HG02798 (cell line): ENCODE data around the gene PDLIM1.

Experiments
- ATAC-seq: cut with Tn5 transposase; IDR thresholded peaks from one replicate; pipeline ENCODE4 v1.9.1; 2021; ENCODE audit warnings: mild to moderate bottlenecking; ENCODE audit not compliant: unreplicated experiment, poor library complexity

PDLIM1 gene

GRCh38 chr10:95289921-95290421, 832 bp downstream of the PDLIM1 start:
- ATAC-seq: no peak

DNA sequence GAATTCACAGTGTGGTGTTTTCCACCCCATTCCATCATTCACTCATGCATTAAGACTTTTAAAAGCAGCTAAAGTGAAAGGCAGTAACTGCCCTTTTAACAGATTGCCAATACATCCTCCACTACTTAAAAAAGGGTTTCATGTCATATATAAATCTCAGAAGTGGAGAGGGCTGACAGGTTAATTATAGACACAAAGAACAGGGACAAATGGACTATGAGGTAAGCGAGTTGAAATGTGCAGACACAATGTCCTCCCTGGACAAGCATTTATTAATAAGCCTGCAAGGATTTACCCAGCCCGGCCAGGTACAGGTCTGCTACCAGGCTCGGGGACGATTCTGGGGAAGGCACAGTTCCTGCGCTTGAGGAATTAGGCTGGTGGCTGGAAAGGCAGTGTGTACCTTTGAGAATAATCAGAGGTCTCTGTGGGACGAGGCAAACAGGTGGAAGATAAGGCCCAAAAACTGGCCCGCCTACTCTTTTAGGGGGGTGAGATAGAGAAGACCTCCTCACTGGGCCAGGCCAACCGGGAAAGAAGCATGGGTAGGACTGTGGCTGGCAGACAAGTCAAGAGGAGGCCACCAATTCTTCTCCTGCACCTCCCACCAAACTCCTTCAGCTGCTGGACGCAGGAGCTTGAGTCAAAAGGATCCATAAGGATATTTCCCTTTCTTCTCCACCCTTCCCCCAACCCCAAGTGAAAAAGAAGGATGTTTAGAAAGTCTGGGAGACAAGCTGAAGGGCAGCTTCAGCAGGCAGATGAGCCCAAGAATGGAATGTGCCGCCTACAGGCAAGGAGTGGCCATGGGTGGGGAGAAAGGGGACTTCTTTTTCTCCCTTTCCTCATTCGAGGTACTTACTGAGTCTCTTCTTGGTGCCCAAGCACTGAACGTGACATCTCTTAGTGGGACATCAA, 1.5 kb downstream of the PDLIM1 start:
- no peak for ATAC-seq

GRCh38 chr10:95288303-95288702, 2.5 kb downstream of the PDLIM1 start:
- no peak for ATAC-seq

GRCh38 chr10:95287281-95287680, 3.5 kb downstream of the PDLIM1 start:
- ATAC-seq: no peak

- ATAC-seq: no peak
Measured at GRCh38 chr10:95286707-95287106, 4.1 kb downstream of the PDLIM1 start.

- no peak for ATAC-seq
Measured at GRCh38 chr10:95285556-95285955, 5.2 kb downstream of the PDLIM1 start.

DNA sequence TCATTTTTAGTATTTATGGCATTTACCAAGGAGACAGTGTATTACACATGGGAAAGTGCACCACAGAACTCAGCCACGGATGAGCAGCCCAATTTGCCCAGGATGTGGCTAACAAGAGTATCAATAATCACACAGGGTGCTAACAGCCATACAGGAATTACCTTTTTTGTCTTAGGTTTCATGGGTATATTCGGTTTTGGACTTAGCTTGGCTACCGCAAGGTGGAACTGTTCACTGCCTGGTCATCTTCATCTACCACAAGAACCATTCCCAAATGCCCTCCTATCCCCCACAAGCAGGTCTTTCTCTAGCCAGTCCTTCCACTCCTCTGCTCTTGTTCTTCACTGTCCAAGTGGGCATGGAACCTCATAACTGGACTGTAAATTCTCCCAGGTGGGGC, 6.0 kb downstream of the PDLIM1 start:
- no peak for ATAC-seq

- no peak for ATAC-seq
Measured at GRCh38 chr10:95282107-95282506, 8.7 kb downstream of the PDLIM1 start.

GRCh38 chr10:95281206-95281605, 9.6 kb downstream of the PDLIM1 start:
- no peak for ATAC-seq

GRCh38 chr10:95280637-95281036, 10.2 kb downstream of the PDLIM1 start:
- no peak for ATAC-seq

DNA sequence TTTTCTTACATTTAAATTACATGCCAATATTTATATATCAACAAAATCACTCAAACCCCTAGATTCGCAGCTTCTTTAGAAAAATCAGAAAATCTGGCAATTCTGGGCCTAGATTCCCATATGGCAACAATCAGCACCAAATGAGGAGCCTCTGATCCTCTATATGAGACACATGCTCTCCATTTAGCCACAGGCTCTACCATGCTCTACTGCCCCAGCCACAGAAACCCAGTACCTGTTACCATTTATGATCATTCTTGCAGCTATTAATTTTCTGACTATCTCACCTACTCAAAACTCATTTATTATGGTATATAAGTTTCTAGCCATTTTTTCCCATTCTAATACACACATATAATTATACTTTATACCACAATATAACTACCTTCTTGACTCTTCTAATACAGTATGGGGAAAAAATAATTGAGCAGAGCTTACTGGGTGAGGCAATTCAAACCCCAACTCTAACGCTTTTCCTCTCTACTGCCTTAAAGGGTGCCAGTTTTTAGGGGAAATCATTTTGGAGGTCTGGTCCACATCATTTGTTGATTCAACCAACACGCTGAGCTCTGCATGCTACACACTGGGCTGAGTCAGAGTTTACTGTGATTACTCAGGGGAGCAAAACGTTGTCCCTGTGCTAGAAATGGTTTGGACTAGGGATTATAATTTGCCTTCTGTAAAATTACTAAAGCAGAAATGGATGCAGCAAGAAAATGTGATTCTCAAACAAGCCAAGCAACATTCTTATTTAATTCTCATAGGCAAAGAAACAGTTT, 11.6 kb downstream of the PDLIM1 start:
- ATAC-seq: no peak

GRCh38 chr10:95278061-95278988, 12.5 kb downstream of the PDLIM1 start:
- no peak for ATAC-seq

DNA sequence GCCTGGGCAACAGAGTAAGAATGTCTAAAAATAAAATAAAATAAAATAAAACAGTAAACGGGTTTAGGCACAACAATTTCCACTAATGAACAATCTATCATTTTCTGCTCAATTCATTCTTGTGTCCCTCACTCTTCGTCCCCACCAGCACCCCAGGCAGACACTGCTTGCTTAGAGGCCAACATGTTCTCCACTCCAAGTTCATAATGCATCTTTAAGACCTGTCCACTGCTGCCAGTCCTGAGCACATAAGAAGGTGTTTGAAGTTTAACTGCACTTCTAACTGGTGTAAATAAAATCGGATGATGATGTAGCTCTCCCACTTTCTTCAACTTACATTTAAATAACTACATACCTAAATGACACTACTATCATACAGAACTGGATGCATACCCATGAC, 13.2 kb downstream of the PDLIM1 start:
- ATAC-seq: no peak

- no peak for ATAC-seq
Measured at GRCh38 chr10:95277201-95277570, 13.6 kb downstream of the PDLIM1 start.

DNA sequence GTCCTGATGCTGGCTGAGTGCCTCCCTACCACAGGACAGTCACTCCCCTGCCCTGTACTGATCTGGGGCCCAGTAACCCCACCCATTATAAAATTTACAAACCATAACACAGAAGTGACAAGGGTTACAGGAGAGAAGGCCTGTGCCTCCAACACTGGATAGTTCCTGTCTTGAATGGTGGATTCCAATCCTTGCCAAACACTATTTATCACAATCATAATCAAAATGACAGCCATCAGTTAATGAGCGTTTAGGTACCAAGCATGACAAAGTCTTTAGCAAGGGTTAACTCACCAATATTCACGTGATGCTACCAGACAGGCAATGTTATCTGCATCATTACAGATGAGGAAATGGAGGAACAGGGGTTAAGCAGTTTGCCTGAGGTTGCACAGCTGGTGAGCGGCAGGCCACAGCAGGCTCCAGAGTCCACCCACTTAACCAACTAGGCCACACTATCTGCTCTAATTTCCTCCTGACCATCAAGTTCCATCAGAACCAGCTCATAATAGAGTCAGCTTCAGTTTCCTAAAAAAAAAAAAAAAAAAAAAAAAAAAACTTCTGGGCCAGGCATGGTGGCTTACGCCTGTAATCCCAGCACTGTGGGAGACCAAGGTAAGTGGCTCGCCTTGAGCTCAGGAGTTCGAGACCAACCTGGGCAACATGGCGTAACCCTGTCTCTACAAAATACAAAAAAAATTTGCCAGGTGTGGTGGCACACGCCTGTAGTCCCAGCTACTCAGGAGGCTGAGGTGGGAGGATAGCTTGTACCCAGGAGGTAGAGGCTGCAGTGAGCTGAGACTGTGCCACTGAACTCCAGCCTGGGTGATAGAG, 14.2 kb downstream of the PDLIM1 start:
- peak; percentile 32 for ATAC-seq

DNA sequence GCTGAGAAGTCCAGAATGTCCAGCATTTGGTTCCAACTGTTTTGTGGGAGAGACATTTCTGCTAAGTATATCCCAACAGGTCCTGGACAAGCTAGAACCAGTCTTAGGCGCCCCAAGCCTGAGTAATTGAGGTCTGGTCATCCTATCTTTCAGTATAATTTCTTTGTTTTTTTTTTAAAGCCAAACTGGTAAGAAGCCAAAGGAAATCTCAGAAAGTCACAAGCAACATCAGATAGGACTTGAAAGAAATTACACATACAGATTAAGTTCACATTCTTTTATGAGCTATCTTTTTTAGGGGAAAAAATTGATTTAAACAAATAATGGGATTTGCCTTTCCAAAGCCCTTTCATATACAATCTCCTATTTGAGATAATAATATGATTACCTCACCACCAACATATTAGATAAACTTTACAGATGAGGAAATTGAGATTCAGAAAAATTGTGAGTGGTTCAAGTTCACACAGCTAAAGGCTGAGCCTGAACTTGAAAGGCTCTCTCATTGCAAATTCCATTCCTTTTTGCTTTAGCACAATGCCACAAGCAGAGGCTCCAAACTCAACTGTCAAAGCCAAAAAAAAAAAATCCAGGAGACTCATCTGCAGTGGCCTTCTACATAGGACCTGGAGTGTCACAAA, 15.0 kb downstream of the PDLIM1 start:
- ATAC-seq: no peak

DNA sequence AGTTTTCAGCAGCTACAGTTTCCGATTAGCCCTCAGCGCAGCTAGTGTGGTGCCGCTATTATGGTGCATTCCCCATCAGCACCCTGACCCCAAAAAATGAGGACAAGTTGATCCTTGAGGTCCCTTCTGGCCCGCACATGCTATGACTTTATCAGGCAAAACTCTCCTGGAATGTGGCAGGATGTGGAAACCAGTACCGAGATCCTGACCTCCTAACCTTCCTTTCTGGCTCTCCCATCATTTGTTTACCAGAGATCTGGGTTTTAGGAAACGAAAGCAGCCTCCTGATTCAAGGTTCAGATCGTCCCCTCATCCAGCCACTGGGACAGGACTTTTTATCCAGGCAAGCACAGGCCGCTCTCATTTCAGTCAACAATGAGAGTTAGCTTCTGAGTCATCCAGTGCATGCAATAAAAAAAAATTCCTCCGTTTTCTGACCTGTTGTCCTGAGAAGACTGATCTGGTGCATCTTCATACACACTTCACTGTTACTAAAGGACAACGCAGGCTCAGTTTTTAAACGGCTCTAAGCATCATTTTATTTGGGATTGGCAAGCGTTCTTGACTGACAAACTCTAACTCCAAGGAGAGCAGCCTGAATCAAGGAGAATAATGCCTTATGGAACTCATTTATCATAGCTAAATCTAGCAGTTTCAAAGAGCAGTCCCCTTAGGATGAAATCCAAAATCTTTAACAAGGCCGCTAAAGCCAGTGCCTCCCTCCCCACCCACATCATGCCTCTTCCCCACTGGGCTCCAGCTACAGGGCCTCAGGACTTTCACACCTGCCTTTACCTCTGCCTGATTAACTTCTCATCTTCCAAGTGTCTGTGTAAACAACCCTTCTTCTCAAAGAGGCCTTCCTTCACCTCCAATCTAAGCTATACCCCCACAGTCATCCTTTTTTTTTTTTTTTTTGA, 17.1 kb downstream of the PDLIM1 start:
- ATAC-seq: no peak

GRCh38 chr10:95268438-95268837, 22.4 kb downstream of the PDLIM1 start:
- ATAC-seq: no peak
